Measurements from ENCODE around the gene SRD5A3.
A peak's percentile ranks its signal among the peaks of the same experiment; 100 is the strongest.

The SRD5A3 gene

GRCh38 chr4:55405073-55405472 lies 59.0 kb downstream of the SRD5A3 start:
- H3K4me2 ChIP-seq, result peak overlapping the region in 2 of 11 experiments; percentile 17 to 77; a peak in 3 of 22 replicates
- H3K36me3 ChIP-seq, result peaks cover 62 to 88% (median 76%) of the 10 kb centered on the region in 11 experiments
- no peak for TF ChIP-seq Cebpa-rat (IDR thresholded peaks at IDR 0.05)
- H3K4me3 ChIP-seq, result no peak overlapping the region
- peaks cover 31 to 90% (median 39%) of the 10 kb centered on the region in 10 experiments for H3K4me1 ChIP-seq
- no peak overlapping the region for H3K27ac ChIP-seq
- peaks cover 92 to 99% (median 96%) of the 10 kb centered on the region in 11 experiments for H4K20me1 ChIP-seq
- H3K9me3 ChIP-seq (replicated peaks in 1 of 11), result no peaks in the 10 kb centered on the region
- no peak overlapping the region for H3K9ac ChIP-seq
- H3K27me3 ChIP-seq, result no peaks in the 10 kb centered on the region

GRCh38 chr4:55406545-55406944 lies 60.5 kb downstream of the SRD5A3 start:
- H3K4me3 ChIP-seq, result no peak overlapping the region
- H3K9ac ChIP-seq, result no peak overlapping the region; a peak in 1 of 22 replicates
- peaks cover 65 to 90% (median 76%) of the 10 kb centered on the region in 11 experiments for H3K36me3 ChIP-seq
- H3K9me3 ChIP-seq (replicated peaks in 1 of 11), result no peaks in the 10 kb centered on the region
- no peak for TF ChIP-seq Cebpa-rat (IDR thresholded peaks at IDR 0.05)
- H3K4me1 ChIP-seq, result peaks cover 35 to 83% (median 40%) of the 10 kb centered on the region in 10 experiments
- H3K27ac ChIP-seq, result no peak overlapping the region
- peaks cover 94 to 100% (median 98%) of the 10 kb centered on the region in 11 experiments for H4K20me1 ChIP-seq
- H3K4me2 ChIP-seq, result peak overlapping the region in 5 of 11 experiments; percentile 6 to 85 (median 77); a peak in 8 of 22 replicates
- H3K27me3 ChIP-seq, result no peaks in the 10 kb centered on the region

DNA sequence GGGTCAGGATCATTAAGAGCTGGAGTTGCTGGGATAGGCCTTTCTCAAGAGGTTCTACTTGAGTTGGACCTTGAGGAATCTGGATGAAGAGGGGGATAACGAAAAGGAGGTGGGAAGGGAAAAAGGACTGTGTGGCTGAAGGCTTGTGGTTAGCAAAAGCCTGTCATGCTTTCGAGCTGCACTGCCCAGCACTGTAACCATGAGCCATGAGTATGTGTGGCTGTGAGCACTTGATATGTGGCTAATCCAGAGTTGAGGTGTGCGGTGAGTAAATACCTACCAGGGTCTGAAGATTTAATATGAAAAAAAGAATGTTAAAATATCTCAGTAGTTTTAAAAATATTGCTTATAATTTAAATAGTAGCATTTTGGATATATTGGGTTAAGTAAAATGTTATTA lies 61.1 kb downstream of the SRD5A3 start:
- Histone ChIP-seq H3K9me3 (replicated peaks in 1 of 11) (no peaks in the 10 kb centered on the region), H3K27me3 (no peaks in the 10 kb centered on the region), H3K4me1 (peaks cover 35 to 80% (median 40%) of the 10 kb centered on the region in 10 experiments), H3K9ac (no peak overlapping the region; a peak in 1 of 22 replicates), H3K4me2 (peak overlapping the region in 4 of 11 experiments; percentile 72 to 85 (median 78); a peak in 8 of 22 replicates), H3K36me3 (peaks cover 67 to 91% (median 76%) of the 10 kb centered on the region in 11 experiments), H4K20me1 (peaks cover 96 to 100% (median 99%) of the 10 kb centered on the region in 11 experiments), H3K27ac (no peak overlapping the region), H3K4me3 (no peak overlapping the region)
- no peak for TF ChIP-seq Cebpa-rat (IDR thresholded peaks at IDR 0.05)

DNA sequence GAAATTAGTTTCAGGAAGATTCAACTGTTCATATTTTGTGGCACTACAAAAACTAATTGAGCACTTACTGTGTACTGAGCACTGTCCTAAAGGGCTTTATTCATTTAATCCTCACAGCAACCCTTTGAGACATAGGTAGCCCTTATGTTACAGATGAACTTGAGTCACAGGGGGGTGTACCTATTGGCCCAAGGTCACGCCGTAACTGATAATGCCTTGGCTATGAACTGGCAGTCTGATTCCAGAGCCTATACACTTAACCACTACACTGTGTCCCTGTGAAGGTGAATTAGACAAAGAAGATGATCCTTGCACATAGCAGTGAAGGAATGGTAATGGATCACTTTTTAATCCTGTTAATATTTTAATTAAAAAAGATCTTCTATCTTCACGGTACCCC lies 61.7 kb downstream of the SRD5A3 start:
- no peak overlapping the region for H3K4me3 ChIP-seq
- H3K36me3 ChIP-seq, result peaks cover 73 to 93% (median 81%) of the 10 kb centered on the region in 11 experiments
- H3K4me2 ChIP-seq, result peak overlapping the region in 9 of 11 experiments; percentile 38 to 85 (median 72); a peak in 16 of 22 replicates
- no peaks in the 10 kb centered on the region for H3K27me3 ChIP-seq
- H3K27ac ChIP-seq, result no peak overlapping the region
- H3K9me3 ChIP-seq (replicated peaks in 1 of 11), result no peaks in the 10 kb centered on the region
- H3K9ac ChIP-seq, result peak overlapping the region in 2 of 11 experiments; percentile 37 to 46; a peak in 2 of 22 replicates
- H4K20me1 ChIP-seq, result peaks cover 97 to 100% (median 100%) of the 10 kb centered on the region in 11 experiments
- TF ChIP-seq Cebpa-rat (IDR thresholded peaks at IDR 0.05), result no peak
- H3K4me1 ChIP-seq, result peaks cover 35 to 75% (median 40%) of the 10 kb centered on the region in 10 experiments

GRCh38 chr4:55409468-55410171 lies 63.6 kb downstream of the SRD5A3 start:
- Histone ChIP-seq H3K4me2 (peak overlapping the region; percentile 55 to 85 (median 72)), H4K20me1 (peaks cover 97 to 100% (median 100%) of the 10 kb centered on the region in 11 experiments), H3K27me3 (no peaks in the 10 kb centered on the region), H3K9ac (peak overlapping the region in 8 of 11 experiments; percentile 1 to 52 (median 14); a peak in 5 of 22 replicates), H3K4me3 (peak overlapping the region in 1 of 10 experiments; percentile 5; a peak in 2 of 20 replicates), H3K27ac (peak overlapping the region in 9 of 11 experiments; percentile 1 to 59 (median 31); a peak in 15 of 22 replicates), H3K4me1 (peaks cover 34 to 62% (median 40%) of the 10 kb centered on the region in 10 experiments), H3K9me3 (replicated peaks in 1 of 11) (no peaks in the 10 kb centered on the region), H3K36me3 (peaks cover 77 to 93% (median 80%) of the 10 kb centered on the region in 11 experiments)
- no peak for TF ChIP-seq Cebpa-rat (IDR thresholded peaks at IDR 0.05)

- no peak overlapping the region for H3K4me3 ChIP-seq
- H3K9me3 ChIP-seq (replicated peaks in 1 of 11), result no peaks in the 10 kb centered on the region
- H3K27ac ChIP-seq, result peak overlapping the region in 8 of 11 experiments; percentile 1 to 59 (median 40); a peak in 8 of 22 replicates
- no peak for TF ChIP-seq Cebpa-rat (IDR thresholded peaks at IDR 0.05)
- peak overlapping the region in 3 of 11 experiments; percentile 55 to 85 (median 78); a peak in 5 of 22 replicates for H3K4me2 ChIP-seq
- H3K4me1 ChIP-seq, result peaks cover 34 to 54% (median 40%) of the 10 kb centered on the region in 10 experiments
- H3K9ac ChIP-seq, result peak overlapping the region in 4 of 11 experiments; percentile 1 to 16 (median 5); a peak in 3 of 22 replicates
- H4K20me1 ChIP-seq, result peaks cover 97 to 100% (median 100%) of the 10 kb centered on the region in 11 experiments
- H3K27me3 ChIP-seq, result no peaks in the 10 kb centered on the region
- peaks cover 77 to 93% (median 80%) of the 10 kb centered on the region in 11 experiments for H3K36me3 ChIP-seq
Observed at GRCh38 chr4:55410431-55410830, 64.4 kb downstream of the SRD5A3 start.

GRCh38 chr4:55411621-55412020 lies 65.6 kb downstream of the SRD5A3 start:
- no peak overlapping the region for H3K4me3 ChIP-seq
- no peak overlapping the region for H3K4me2 ChIP-seq
- no peak overlapping the region for H3K27ac ChIP-seq
- peaks cover 96 to 100% (median 100%) of the 10 kb centered on the region in 11 experiments for H4K20me1 ChIP-seq
- H3K9ac ChIP-seq, result no peak overlapping the region
- no peaks in the 10 kb centered on the region for H3K9me3 ChIP-seq (replicated peaks in 1 of 11)
- H3K4me1 ChIP-seq, result peaks cover 34 to 42% (median 38%) of the 10 kb centered on the region in 10 experiments
- no peaks in the 10 kb centered on the region for H3K27me3 ChIP-seq
- no peak for TF ChIP-seq Cebpa-rat (IDR thresholded peaks at IDR 0.05)
- H3K36me3 ChIP-seq, result peaks cover 77 to 93% (median 80%) of the 10 kb centered on the region in 11 experiments

DNA sequence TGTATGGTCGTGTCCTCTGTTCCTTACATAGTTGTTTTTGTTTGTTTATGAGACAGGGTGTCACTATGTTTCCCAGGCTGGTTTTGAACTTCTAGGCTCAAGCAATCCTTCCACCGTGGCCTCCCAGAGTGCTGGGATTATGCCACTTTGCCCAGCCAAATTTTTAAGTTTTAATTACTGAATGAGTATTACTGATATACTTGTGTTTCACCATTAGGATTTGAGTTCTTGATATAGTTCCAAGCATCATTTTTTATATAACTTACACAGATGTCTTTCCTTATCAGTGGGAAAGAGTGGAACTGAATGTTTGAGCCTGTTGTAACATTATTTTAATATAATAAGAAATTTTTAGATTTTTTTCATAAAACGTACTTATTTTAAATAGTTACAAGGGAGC lies 70.1 kb downstream of the SRD5A3 start:
- Histone ChIP-seq H3K4me1 (no peaks in the 10 kb centered on the region), H3K36me3 (peaks cover 93 to 100% (median 97%) of the 10 kb centered on the region in 11 experiments), H4K20me1 (peaks cover 72 to 100% (median 98%) of the 10 kb centered on the region in 11 experiments)

More for the DNA sequence above, 70.1 kb downstream of the SRD5A3 start:
- no peak for TF ChIP-seq Cebpa-rat (IDR thresholded peaks at IDR 0.05)
- Histone ChIP-seq H3K9ac (no peak overlapping the region), H3K4me2 (no peak overlapping the region), H3K27me3 (no peaks in the 10 kb centered on the region), H3K9me3 (replicated peaks in 1 of 11) (no peaks in the 10 kb centered on the region), H3K27ac (no peak overlapping the region), H3K4me3 (no peak overlapping the region)
